HG02763 (cell line): Measurements from ENCODE around the gene ZRANB2.

Experiments used
- ATAC-seq: cut with Tn5 transposase; IDR thresholded peaks from one replicate; pipeline ENCODE4 v1.9.1; 2021; ENCODE audit warnings: mild to moderate bottlenecking, moderate library complexity; ENCODE audit not compliant: unreplicated experiment

Gene ZRANB2

DNA sequence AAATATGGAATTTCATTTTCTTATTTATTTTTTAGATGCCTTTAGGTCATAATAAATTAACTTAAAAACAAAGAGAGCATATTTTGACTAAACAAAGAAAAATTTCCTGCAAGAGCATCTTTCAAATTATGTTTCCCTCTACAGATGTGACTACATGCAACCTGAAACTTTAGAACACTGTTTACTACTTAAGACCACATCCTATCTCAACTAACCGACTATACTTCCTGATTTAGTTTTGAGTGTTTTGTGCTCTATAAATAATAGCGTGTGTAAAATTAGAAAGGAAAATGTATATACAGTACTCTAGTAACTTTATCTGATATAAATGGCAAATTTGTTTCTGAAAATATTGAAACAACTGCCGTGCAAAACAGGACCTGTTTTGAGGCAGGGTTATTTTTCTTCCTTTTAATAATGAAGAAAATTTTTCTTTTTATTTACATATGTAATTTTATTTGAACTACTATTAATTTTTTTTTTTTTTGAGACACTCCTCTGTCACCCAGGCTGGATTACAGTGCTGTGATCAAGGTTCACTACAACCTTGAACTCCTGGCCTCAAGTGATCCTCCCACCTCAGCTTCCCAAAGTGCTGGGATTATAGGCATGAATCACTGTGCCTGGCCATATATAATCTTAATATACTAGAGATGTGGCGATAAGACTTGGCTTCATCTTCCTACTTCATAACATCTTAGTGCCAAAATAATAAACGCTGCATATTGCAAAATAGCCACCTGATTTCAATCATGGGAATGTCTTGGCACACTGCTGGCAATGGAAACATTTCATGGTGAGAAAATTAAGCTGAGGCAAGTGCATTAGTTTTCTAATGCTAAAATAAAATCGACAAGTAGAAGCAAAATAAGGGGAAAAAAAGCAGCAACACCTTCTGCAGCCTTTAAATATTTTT, 12.3 kb downstream of the ZRANB2 start:
- ATAC-seq: peak; percentile 66

DNA sequence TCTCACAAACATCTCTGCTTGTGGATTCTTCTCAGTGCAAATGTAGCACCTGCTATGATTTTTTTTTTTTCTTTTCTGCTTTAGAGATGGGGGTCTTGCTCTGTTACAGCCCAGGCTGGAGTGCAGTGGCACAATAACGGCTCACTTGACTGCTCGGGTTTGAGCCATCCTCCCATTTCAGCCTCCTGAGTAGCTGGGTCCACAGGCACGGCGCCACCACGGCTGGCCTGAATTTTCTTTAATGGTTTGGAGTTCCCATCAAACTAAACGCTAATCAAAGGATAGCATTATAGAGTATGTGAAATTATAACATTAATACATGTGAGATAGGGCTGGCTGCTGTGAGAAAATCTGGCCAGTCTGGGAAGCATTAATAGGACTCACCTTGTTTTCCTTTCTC, 26.0 kb downstream of the ZRANB2 start:
- no peak for ATAC-seq

DNA sequence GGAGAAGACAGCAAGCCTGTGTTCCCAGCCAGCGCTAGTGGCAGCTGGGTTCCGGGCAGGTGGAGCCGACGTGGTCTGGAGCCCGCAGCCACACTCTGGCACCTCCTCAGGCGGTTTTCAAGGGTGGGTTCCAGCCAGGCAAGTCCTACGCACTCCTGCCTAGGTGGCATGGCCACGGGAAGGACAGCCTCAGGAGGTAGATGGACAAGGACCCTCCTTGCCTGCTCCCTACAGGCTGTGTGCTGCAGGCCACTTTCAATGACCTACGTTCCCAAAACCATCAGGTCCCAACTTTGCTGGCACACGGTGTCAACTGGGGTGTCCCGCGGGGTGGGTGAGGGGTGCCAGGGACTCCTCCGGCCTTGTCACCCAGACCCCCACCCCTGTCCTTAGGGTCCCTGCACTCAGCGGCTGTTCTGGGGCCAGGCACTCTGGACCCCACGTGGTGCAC, 26.5 kb downstream of the ZRANB2 start:
- ATAC-seq: no peak

DNA sequence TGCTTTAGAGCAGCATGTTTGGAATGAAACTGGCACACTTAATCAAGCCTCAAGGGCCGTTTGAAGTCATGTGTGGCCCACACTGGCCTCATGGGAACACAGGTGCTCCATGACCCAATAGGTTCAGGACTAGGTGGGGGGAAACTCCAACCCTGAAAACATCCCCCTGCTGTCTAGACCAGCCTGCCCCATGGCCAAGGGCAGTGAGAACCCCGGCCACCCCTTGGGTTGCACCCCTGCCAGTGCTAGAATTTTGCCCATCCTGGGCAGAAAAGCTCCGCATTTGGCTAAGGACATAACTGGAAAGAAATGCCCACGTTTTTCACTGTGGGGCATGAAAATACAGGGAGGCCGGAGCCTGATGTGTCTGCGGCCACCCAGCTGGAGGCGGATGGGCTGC, 27.1 kb downstream of the ZRANB2 start:
- ATAC-seq: no peak

DNA sequence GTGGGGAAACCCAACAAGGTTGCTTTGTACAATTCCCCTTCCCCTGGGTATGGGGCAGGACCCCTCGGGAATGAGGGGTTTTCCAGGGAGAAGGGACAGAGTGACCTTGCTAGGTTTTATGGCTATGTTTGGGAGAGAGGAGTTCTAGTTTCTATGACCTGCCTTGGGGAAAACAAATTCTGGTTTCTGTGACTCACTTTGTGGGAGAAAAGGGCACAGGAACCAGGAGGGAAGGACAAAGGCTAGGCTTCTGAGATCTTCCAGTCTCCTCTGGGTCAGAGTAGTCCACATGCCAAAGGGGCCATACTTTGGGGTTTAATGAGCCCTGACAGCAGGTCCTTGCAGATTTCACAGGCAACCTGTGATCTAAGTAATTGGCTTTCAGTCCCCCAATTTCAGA, 27.7 kb downstream of the ZRANB2 start:
- no peak for ATAC-seq

DNA sequence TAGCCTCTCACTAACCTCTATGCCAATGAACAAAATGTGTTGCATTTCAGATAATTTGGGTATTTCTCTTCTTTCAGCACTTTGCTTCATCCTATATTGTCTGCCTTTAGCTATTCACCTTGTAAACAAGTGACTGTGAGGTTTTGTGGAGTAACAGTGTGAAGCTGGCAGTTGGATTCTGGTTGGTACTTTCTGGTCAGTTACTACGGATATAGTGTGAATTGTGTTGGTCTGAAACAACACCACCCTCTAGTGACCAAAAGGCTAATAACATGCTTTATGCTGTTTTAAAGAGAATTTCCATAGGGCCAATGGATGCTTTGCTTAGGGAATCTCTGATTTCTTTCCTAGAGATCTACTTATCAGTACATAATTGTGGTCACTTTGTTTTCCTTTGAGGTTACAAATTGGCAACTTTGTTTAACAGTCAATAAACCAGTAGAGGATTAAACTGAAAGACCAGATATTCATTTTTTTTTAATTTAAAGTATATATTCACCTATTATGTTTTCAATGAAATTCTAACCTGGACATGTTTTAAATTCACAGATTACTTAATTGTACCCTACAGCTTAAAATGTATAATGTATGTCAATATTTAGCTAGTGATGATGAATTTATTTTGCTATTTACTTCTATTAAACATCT, 30.8 kb downstream of the ZRANB2 start:
- peak; percentile 62 for ATAC-seq

DNA sequence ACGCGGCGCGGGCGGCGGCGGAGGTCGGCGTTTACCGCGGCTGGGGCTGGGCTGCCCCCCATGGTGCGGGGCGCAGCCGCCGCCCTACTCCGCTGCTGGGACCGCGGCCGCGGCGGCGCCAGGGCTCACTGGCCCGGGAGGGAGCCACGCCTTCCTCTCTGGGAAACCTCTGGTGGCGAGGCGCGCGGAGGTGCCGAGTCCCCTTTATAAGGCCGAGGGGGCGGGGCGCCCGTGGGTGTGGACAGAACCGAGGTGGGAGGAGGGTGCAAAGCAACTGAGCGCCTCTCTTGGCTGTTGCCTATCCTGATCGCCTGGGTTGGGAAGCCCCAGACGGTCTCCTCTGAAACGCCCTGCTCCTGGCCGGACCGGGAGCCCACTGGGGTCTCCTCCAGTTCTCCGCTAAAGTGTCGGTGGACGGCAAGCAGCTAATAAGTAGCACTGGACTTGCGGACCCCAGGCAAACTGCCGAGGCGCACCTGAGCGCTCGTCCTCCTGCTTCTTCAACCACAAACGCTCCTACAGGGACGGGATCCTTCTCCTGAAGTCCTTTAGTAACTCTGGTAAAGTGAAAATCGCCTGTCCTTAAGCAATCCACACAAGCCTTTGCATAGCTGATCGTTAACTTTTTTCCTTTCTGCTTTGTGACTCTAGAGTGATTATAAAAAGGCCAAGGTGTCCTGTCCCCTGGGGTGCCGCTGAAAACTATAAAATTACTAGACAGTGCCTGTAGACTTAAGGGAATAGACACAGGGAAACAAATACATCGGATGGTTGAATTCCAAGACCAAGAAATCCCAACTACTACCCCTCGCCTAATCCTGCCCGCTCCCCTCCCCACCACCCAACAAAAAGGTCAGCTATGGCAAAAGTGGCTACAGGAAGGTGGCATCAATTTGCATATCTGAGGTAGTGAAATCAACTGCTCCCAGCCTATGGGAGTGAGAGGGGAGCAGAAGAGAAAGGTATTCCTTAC, 32.9 kb downstream of the ZRANB2 start, which contains the start of gene PTGER3:
TSS of gene PTGER3 (minus strand) at position 182 of the 973 bp plus-strand sequence. CDS start 239 bp downstream, outside the sequence.
- ATAC-seq: peak; percentile 47

DNA sequence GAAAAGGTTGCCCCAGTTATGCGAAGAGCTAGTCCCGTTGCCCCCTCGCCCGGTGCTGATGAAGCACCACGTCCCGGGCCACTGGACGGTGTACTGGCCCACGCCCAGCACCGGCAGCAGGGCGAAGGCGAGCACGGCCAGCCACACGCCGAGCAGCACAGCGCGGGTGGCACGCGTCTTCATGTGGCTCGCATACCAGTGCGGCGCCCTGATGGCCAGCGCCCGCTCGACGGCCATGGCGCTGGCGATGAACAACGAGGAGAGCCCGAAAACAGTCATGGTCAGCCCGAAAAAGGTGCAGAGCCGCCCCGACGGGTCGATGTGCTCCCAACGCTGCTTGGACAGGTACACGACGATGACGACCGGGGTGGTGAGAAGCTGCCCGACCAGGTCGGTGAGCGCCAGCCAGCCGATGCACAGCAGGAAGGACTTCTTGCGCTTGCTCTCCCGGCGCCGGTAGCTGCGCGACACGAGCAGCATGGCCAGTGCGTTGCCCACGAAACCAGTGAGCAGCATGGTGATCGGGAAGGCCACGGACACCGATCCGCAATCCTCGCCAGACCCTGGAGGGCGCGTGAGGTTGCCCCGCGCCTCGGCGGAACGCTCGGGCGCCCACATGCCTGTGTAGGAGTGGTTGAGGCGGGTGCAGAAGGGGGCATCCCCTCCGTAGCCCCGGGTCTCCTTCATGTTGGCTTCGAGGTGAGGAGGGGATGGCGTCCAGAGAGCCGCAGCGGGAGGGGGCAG, 33.8 kb downstream of the ZRANB2 start:
- ATAC-seq: peak; percentile 9

DNA sequence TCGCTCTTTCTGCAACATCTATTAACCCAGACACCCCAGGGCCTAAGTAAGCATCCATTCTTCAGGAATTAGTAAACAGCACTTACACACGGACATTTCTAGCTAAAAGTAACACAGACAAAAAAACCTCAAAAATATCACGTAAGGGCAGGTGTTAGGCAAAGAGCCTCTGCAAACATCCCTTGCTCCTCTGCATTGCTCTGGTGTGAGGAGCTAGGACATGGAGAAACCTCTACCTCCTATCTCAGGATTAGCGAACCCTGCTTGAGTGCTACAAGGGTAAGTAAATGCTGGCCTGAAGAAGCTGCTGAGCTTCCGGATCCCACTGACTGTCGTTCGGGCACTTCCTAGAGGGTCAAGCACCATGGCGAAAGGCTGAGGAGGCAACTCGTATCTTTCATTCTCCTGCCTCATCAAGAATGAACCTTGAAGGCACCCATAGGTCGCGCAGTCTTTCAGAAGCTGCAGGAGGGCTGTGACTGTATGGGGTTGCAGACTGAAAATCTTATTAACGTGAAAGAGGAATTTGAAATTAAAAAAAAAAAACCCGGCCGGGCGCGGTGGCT, 35.3 kb downstream of the ZRANB2 start:
- no peak for ATAC-seq

DNA sequence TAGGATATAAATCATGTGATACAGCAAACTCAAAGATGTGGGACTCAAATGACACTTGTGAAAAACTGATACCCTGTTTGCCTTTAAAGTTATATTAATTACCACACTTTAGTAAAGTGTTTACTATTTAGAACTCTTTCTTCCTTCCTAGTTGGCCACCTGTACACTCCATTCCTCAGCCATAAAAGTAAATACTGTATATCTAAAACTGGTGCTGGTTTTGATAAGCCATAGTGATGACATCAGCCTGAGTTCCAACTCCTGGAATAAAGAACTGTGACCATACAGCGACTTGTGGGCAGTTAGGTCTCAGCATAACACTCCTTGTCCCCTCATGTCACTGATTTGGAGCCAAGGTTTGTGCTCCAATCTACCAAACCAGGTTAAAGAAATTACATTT, 36.0 kb downstream of the ZRANB2 start:
- no peak for ATAC-seq

DNA sequence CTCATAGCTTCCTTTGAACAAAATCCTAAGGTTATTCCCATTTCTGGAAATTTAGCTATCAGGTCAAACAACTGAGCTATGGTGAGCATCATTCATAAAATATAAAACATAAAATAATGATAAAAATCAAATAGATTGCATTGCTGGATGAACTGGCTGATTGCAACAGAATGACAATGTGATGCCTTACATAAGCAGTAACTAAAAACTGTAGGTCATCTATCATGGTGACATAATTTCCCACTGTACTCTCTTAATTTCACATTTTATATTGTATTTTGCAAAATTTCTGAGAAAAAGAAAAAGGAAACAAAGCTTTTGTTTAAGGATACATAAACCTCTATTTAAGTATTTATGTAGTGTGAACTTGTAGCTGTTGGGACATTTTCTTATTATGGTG, 37.8 kb downstream of the ZRANB2 start:
- ATAC-seq: no peak

DNA sequence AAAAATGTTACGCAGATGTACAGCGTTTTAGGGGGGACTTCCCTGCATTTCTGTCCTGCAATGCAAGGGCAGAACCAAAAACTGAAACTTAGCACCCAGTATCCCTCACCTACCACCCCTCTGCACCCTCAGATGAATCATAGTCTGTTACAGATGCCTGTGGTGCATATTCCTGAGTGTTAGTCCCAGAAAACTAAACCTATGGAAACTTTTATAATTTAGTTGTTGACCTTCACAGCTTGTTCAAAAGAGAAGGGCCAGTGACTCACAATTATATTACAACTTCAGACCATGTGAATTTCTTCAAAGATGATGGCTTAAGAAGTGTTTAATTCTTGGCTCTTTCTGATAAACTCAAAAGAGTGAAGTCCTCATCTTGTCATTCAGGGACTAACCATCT, 39.0 kb downstream of the ZRANB2 start:
- no peak for ATAC-seq

DNA sequence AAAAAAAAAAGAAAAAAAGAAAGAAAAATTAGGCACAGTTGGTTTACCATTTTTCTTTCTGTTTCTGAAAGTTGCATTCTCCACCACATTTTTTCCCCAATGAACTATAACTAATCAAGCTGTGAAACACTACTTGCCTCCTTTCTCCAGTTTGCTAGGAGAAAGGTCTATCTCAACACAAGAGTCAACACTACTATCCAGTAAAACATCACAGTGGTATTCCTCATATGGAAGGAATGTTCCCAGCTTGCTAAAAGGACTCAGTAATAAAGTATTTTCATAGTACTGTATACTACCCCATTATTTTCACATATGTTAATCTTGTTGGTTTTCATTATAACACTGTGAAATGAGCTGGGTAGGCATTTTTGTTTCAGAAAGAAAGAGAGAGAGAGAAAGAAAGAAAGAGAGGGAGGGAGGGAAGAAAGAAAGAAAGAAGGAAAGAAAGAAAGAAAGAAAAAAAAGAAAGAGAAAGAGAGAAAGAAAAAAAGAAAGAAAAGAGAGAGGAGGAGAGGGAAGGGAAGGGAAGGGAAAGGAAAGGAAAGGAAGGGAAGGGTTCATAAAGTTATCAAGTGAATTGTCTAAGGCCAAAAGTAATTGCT, 41.1 kb downstream of the ZRANB2 start:
- ATAC-seq: no peak

DNA sequence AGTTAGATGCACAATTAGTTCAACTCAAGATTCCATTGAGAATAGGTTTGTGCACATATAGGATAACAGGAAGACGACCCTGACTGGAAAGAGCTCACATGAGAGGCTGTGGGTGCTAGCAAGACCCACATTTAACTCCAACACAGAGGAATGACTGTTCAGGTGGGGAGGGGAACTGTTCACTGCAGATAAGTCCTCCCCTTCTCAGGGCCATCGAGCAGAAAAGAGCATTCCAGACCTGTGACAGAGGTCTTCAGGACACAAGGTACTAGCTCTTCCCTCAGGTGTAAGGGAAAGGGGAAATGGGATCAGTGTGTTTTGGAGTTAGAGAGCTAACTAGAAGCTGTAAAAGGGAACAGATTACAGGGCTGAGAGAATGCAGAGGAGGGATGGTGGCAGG, 41.9 kb downstream of the ZRANB2 start:
- no peak for ATAC-seq

DNA sequence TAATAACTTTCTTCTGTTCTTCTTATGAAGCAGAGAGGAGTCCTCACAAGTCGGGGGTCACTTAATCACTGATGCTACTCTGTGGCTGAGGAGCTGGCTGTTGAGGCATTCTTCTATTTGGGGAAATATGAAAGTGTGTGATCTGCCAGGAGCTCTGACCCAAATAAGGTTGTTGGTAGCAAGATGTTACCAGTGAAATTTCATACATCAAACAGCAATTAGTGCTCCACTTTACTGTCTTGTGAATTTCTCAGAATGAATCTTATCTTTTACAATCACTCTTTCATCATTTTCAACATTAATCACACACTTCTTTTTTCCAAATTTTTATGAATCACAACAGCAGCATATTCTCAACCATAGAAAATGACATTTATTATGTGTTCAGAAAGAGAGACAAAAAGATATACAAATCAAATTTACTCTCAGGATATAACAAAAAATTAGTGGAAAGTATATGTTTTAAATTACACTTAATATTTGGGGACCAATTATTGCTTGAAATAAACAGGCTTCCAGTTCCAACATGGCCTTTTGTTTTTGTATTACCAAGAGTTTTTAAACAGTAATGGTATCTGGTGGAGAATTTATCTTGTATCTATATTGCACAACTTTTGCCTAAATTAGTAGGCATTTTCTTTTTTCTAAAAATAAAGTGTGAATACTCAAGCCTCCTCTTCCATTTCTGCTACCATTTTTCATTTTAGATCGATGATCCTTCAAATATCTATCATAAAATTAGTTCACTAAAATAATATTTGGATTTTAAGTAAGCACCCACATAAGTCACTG, 42.8 kb downstream of the ZRANB2 start:
- no peak for ATAC-seq

DNA sequence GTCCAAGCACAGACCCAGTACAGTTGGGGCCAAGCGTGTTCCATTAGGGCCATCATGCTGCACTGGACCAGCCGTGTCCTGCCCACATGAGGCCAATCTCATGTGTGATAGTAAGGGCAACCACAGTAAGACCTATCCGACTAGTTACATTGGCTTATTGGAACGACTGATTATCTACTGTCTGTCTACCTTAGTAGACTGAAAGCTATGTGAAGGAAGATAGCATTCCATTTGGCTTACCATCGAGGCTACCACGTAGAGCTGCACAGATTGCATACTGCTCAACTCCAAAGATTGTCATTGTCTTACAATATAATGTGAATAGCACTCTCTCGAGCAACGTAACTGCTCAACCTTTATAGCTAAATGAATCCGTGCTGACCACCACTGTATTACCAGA, 43.8 kb downstream of the ZRANB2 start:
- no peak for ATAC-seq

DNA sequence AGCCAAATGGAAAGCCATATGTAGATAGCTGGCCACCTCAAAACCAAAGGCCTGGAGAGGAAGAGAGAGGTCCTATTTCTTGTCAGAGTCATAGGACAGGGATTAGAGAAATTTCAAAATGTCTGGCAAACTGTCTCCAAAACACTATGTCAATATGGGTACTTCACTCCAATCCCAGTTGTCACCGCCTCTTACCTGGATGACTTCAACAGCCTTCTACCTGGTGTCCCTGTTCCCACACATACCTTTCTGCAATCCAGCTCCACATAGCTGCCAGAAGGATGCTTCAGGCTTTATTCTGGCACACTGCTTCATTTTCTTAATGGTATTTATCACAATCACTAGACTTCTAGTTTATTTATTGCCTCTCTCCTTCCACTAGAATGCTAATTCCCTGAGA, 47.7 kb downstream of the ZRANB2 start:
- ATAC-seq: no peak

DNA sequence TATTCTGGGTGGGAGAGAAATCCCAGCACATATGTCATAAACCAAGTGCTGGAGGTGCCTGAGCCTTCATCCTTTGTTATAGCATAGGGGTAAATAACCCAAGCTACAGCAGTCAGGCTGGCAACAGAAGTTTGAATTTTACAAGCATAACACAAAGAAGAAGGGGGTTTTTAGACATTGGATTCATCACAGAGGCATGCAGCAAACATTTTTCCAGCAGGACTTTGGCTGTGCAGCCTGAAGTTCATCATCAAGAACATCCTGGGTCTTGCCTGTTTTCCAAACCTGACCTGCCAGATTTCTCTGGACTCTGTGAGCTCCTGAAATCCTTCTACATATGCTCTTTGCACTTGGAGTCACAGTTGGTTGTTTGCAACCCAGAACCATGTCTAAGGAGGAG, 49.4 kb downstream of the ZRANB2 start:
- ATAC-seq: no peak

DNA sequence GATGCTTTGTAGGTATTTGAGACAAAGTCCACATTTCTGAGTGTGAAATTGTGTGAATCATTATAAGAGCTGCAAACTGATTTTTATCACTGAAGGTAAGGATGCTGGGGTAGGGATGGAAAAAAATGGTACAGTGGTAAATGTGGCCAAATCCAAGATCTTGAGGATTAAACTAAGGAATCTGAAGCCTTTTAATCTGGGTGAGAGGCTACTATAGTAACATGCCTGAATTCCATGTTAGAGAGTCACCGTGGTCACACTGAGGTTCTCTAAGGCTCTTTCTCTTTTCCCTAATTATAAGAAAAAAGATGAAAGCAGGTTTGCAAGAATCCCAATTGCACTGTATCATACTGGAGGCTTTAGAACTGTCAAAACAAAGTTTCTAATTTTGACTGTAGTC, 50.8 kb downstream of the ZRANB2 start:
- ATAC-seq: no peak
